ENCODE measurements around the gene KYAT1. TPM values are rescaled to one million over a fixed set of nuclear protein-coding genes. Genes with fewer than 3 reads are reported as not detected.

The KYAT1 gene
- total and polyA plus RNA-seq, 2 of the 8 experiments (the other 6 are each of a cell fraction or from before 2014, with no cell fraction given) = 30.4 to 42.2 TPM

- Histone ChIP-seq H2BK12ac (ENCODE audit: low read depth, low read length) (no peak overlapping the region), H3K9ac (replicated peaks in 1 of 4; ENCODE audit: extremely low read depth in 1 of 4, low read depth in 3 of 4, low read length in 3 of 4) (no peak overlapping the region), H2BK5ac (ENCODE audit: low read depth, low read length) (peak overlapping the region; percentile 1; the same call in 1 of the 2 replicates), H2BK20ac (ENCODE audit: low read length) (no peak overlapping the region), H3K23me2 (ENCODE audit: low read depth, low read length) (no peaks in the 10 kb centered on the region), H3K4me2 (ENCODE audit: insufficient read depth in 1 of 2, low read depth in 2 of 2, low read length in 2 of 2) (0 out of 4 replicates have a peak overlapping the region, but pooled peaks of 1 of the 2 experiments have one; percentile 22), H3K4me3 (ENCODE audit: extremely low read depth in 1 of 4, insufficient read depth in 2 of 4, low read depth in 3 of 4, low read length in 4 of 4) (no peak overlapping the region), H3K79me1 (ENCODE audit: low read depth, low read length) (peaks cover 8% of the 10 kb centered on the region; the same call in 1 of the 2 replicates), H3K4me1 (replicated peaks in 1 of 4; ENCODE audit: control insufficient read depth in 3 of 4, insufficient read depth in 4 of 4, low read length in 3 of 4) (peaks cover 0 to 5% (median 2%) of the 10 kb centered on the region in 4 experiments; a peak in 4 of 7 replicates), H2AK5ac (ENCODE audit: low read depth, low read length) (no peak overlapping the region), H2AFZ (ENCODE audit: low read length) (no peak overlapping the region), H3K4ac (replicated peaks; ENCODE audit: insufficient read length, low read depth, low read length) (no peak overlapping the region), H3K79me2 (ENCODE audit: control insufficient read depth in 1 of 2, insufficient read depth in 2 of 2, low read length in 2 of 2) (peaks cover 0 to 5% of the 10 kb centered on the region in 2 experiments; a peak in 1 of 4 replicates), H3K36me3 (ENCODE audit: control insufficient read depth in 2 of 4, insufficient read depth in 4 of 4, low read length in 3 of 4) (no peaks in the 10 kb centered on the region), H2BK15ac (ENCODE audit: low read length) (no peak overlapping the region), H3K14ac (ENCODE audit: insufficient read length) (no peak overlapping the region), H3K27me3 (replicated peaks in 1 of 4; ENCODE audit: control insufficient read depth in 3 of 4, extremely low read depth in 1 of 4, insufficient read depth in 3 of 4, low read length in 3 of 4) (no peaks in the 10 kb centered on the region), H2BK120ac (replicated peaks; ENCODE audit: low read depth, low read length) (no peak overlapping the region), H4K5ac (ENCODE audit: insufficient read length, low read depth, low read length) (no peak overlapping the region), H3K27ac (ENCODE audit: low read depth, low read length) (no peak overlapping the region; the same call in 1 of the 2 replicates), H3K56ac (replicated peaks; ENCODE audit: insufficient read length, low read depth, low read length) (no peak overlapping the region), H3K9me3 (ENCODE audit: insufficient read depth in 2 of 2, low read depth in 1 of 2, low read length in 1 of 2) (no peaks in the 10 kb centered on the region), H4K8ac (ENCODE audit: extremely low read depth, insufficient read depth, low read length) (no peak overlapping the region), H3K18ac (ENCODE audit: extremely low read depth, low read length) (no peak overlapping the region), H4K20me1 (replicated peaks in 1 of 2; ENCODE audit: control insufficient read depth in 1 of 2, insufficient read depth in 2 of 2, low read length in 2 of 2) (peaks cover 0 to 2% of the 10 kb centered on the region in 2 experiments), H3K23ac (ENCODE audit: insufficient read length) (no peak overlapping the region), H4K91ac (replicated peaks; ENCODE audit: insufficient read length, low read length) (no peak overlapping the region)
- POLR2A ChIA-PET (ENCODE audit: partially characterized antibody) = no interaction called here
- CTCF ChIA-PET (ENCODE audit: partially characterized antibody) = interaction anchor here (0.7 to 8.8 kb wide), 12 partner anchors 10 to 74 kb away, joined by 3 to 139 read pairs (median 4); partner anchors contain the start of genes KYAT1, LRRC8A and PHYHD1
- FAIRE-seq (no peak), DNase-seq (ENCODE audit: low read depth in 1 of 2, low spot score in 2 of 2) (peak; percentile 87 to 99)
- WGBS, 2 experiments (ENCODE audit: extremely low coverage in 1 of 2, insufficient coverage in 1 of 2, insufficient read length in 1 of 2, insufficient replicate concordance in 2 of 2, low coverage in 1 of 2, low lambda C conversion rate in 2 of 2, missing lambda C conversion rate in 1 of 2) = 28% methylated on average over 9 of the region's 10 CpGs; no CpG with 5 or more reads in 1 of the 2 experiments
- TF ChIP-seq RFX5 (IDR thresholded peaks at IDR 0.05; ENCODE audit: borderline replicate concordance, low read depth, low read length) (no peak), TAF1 (IDR thresholded peaks at IDR 0.05; ENCODE audit: low read depth, low read length) (no peak), CHD1 (IDR thresholded peaks at IDR 0.05; ENCODE audit: low read depth, low read length) (no peak), POU5F1 (IDR thresholded peaks at IDR 0.05; ENCODE audit: low read depth, low read length) (no peak), SRF (IDR thresholded peaks at IDR 0.05; ENCODE audit: low read depth, low read length) (no peak), RAD21 (IDR thresholded peaks at IDR 0.05 in 1 of 2, conservative IDR thresholded peaks at IDR 0.05 in 1 of 2; ENCODE audit: low read depth in 2 of 2, low read length in 2 of 2) (peak; percentile 76 to 86), CTBP2 (IDR thresholded peaks at IDR 0.05; ENCODE audit: borderline replicate concordance, insufficient read depth, insufficient read length, low read length) (no peak), POLR2AphosphoS5 (IDR thresholded peaks at IDR 0.05; ENCODE audit: low read depth, low read length) (no peak), KDM1A (IDR thresholded peaks at IDR 0.05; ENCODE audit: borderline replicate concordance, low read length) (no peak), HDAC6 (IDR thresholded peaks at IDR 0.05; ENCODE audit: low read depth, low read length) (no peak), BCL11A (IDR thresholded peaks at IDR 0.05; ENCODE audit: low read depth in 2 of 2, low read length in 2 of 2) (no peak), ATF3 (IDR thresholded peaks at IDR 0.05; ENCODE audit: insufficient read depth, low read depth, low read length) (no peak)
Observed at GRCh38 chr9:128863647-128864046, 18.1 kb downstream of the KYAT1 start.

All from H1 (cell line).